Activated naive CD4-positive, alpha-beta T cell treated with anti-CD3 and anti-CD28 coated beads, Interleukin-2, amount 50 U/mL, for 72 hours (primary cell): Measurements from ENCODE around the gene CD81. TPM values are rescaled to one million over a fixed set of nuclear protein-coding genes. Genes with fewer than 3 reads are reported as not detected.
"Not testable (repeated sequence)": the region's sequence is repeated elsewhere in the genome, so short reads cannot be mapped to it uniquely, and the experiment has no call there.

Experiments
- ATAC-seq, 2 donors: fragments of 150-1000 bp; cut with Tn5 transposase; 2 replicates each; pipeline ENCODE4 v1.10.0; 2021; ENCODE audit warnings: mild to moderate bottlenecking in 2 of 2, moderate library complexity in 2 of 2
- DNase-seq, 2 donors: peaks; one replicate each; pipeline ENCODE4 v3.0.0; 2021 to 2022; ENCODE audit warnings: low spot score in 2 of 2
- H3K27ac Mint-ChIP-seq, 2 donors: one replicate each; pipeline ENCODE4 v1.8.0; 2022; ENCODE audit warnings: mild to moderate bottlenecking in 2 of 2, mixed read lengths in 2 of 2
- H3K36me3 Mint-ChIP-seq, 2 donors: one replicate each; pipeline ENCODE4 v1.8.0; 2022; ENCODE audit warnings: mixed read lengths in 2 of 2
- H3K9me3 Mint-ChIP-seq, 2 donors: one replicate each; pipeline ENCODE4 v1.8.0; 2022; ENCODE audit warnings: mixed read lengths in 2 of 2
- total RNA-seq, 2 donors: library from RNA; stranded (reverse); gene quantifications; one replicate each; pipeline ENCODE4 v1.2.3, GENCODE V29; 2022

CD81 gene
- 100 to 1,000 TPM; 107 to 142 TPM for total RNA-seq

GRCh38 chr11:2376751-2377451 is at the start of gene CD81:
CD81 (plus strand) TSS chr11:2377310; CDS start chr11:2377550, 240 bp downstream.
- no peaks in the 10 kb centered on the region for H3K9me3 Mint-ChIP-seq
- peak within 1 kb of the TSS; percentile 87 to 92 for H3K27ac Mint-ChIP-seq
- peaks cover 0 to 4% of the 10 kb centered on the region in 2 donors for H3K36me3 Mint-ChIP-seq
- ATAC-seq (peak; percentile 74 to 78), DNase-seq (peak in 1 of 2 donors; percentile 71)

GRCh38 chr11:2328021-2328420 is 49.1 kb upstream of the CD81 start:
- Mint-ChIP-seq H3K9me3 (peaks cover 5 to 7% of the 10 kb centered on the region in 2 donors), H3K27ac (peak overlapping the region in 1 of 2 donors; percentile 48), H3K36me3 (peaks cover 0 to 15% of the 10 kb centered on the region in 2 donors)
- DNase-seq (no peak), ATAC-seq (no peak)

- Mint-ChIP-seq H3K9me3 (peaks cover 0 to 7% of the 10 kb centered on the region in 2 donors), H3K27ac (no peak overlapping the region), H3K36me3 (peaks cover 0 to 15% of the 10 kb centered on the region in 2 donors)
- ATAC-seq (no peak), DNase-seq (no peak)
Measured at GRCh38 chr11:2328656-2329354, 48.3 kb upstream of the CD81 start.

GRCh38 chr11:2329551-2329950 is 47.6 kb upstream of the CD81 start:
- peaks cover 0 to 15% of the 10 kb centered on the region in 2 donors for H3K36me3 Mint-ChIP-seq
- peaks cover 0 to 7% of the 10 kb centered on the region in 2 donors for H3K9me3 Mint-ChIP-seq
- no peak overlapping the region for H3K27ac Mint-ChIP-seq
- no peak for ATAC-seq
- no peak for DNase-seq

- ATAC-seq, result no peak
- H3K36me3 Mint-ChIP-seq, result peaks cover 0 to 15% of the 10 kb centered on the region in 2 donors
Measured at GRCh38 chr11:2330696-2331095, 46.4 kb upstream of the CD81 start.

GRCh38 chr11:2331404-2331803 is 45.7 kb upstream of the CD81 start:
- no peak for DNase-seq
- H3K9me3 Mint-ChIP-seq, result peaks cover 0 to 7% of the 10 kb centered on the region in 2 donors
- H3K27ac Mint-ChIP-seq, result no peak overlapping the region
- peaks cover 0 to 15% of the 10 kb centered on the region in 2 donors for H3K36me3 Mint-ChIP-seq
- ATAC-seq, result no peak

More at GRCh38 chr11:2330696-2331095, 46.4 kb upstream of the CD81 start:
- H3K27ac Mint-ChIP-seq, result no peak overlapping the region
- peaks cover 0 to 7% of the 10 kb centered on the region in 2 donors for H3K9me3 Mint-ChIP-seq
- no peak for DNase-seq

- H3K9me3 Mint-ChIP-seq, DNase-seq, H3K27ac Mint-ChIP-seq, ATAC-seq: not testable (repeated sequence)
- H3K36me3 Mint-ChIP-seq, result peaks cover 0 to 15% of the 10 kb centered on the region in 2 donors
Measured at GRCh38 chr11:2332569-2332968, 44.5 kb upstream of the CD81 start.

GRCh38 chr11:2333486-2334205 is 43.5 kb upstream of the CD81 start:
- not testable (repeated sequence) for H3K9me3 Mint-ChIP-seq, DNase-seq, H3K27ac Mint-ChIP-seq, ATAC-seq
- H3K36me3 Mint-ChIP-seq, result peaks cover 0 to 15% of the 10 kb centered on the region in 2 donors

GRCh38 chr11:2335286-2335685 is 41.8 kb upstream of the CD81 start:
- not testable (repeated sequence) for ATAC-seq, H3K27ac Mint-ChIP-seq, DNase-seq, H3K9me3 Mint-ChIP-seq
- peaks cover 0 to 15% of the 10 kb centered on the region in 2 donors for H3K36me3 Mint-ChIP-seq

- H3K36me3 Mint-ChIP-seq, H3K27ac Mint-ChIP-seq, H3K9me3 Mint-ChIP-seq, ATAC-seq, DNase-seq: not testable (repeated sequence)
Measured at GRCh38 chr11:2338760-2339159, 38.4 kb upstream of the CD81 start.

- Mint-ChIP-seq H3K9me3 (no peaks in the 10 kb centered on the region), H3K36me3 (no peaks in the 10 kb centered on the region), H3K27ac (no peak overlapping the region)
- DNase-seq (no peak), ATAC-seq (no peak)
Measured at GRCh38 chr11:2342557-2342956, 34.6 kb upstream of the CD81 start.

GRCh38 chr11:2342981-2343380 is 34.1 kb upstream of the CD81 start:
- peaks cover 0 to under 1% of the 10 kb centered on the region in 2 donors for H3K9me3 Mint-ChIP-seq
- H3K36me3 Mint-ChIP-seq, result no peaks in the 10 kb centered on the region
- H3K27ac Mint-ChIP-seq, result no peak overlapping the region
- no peak for ATAC-seq
- DNase-seq, result no peak

- Mint-ChIP-seq H3K27ac (no peak overlapping the region), H3K9me3 (peaks cover 0 to 5% of the 10 kb centered on the region in 2 donors), H3K36me3 (peaks cover 0 to 2% of the 10 kb centered on the region in 2 donors)
- DNase-seq (no peak), ATAC-seq (no peak)
Measured at GRCh38 chr11:2343502-2343901, 33.6 kb upstream of the CD81 start.

- DNase-seq, result no peak
- ATAC-seq, result no peak
- H3K27ac Mint-ChIP-seq, result no peak overlapping the region
- H3K36me3 Mint-ChIP-seq, result peaks cover 0 to 8% of the 10 kb centered on the region in 2 donors
- peaks cover 0 to 11% of the 10 kb centered on the region in 2 donors for H3K9me3 Mint-ChIP-seq
Measured at GRCh38 chr11:2345050-2345449, 32.1 kb upstream of the CD81 start.

- Mint-ChIP-seq H3K9me3 (peaks cover 0 to 15% of the 10 kb centered on the region in 2 donors), H3K27ac (no peak overlapping the region), H3K36me3 (peaks cover 0 to 8% of the 10 kb centered on the region in 2 donors)
- ATAC-seq (no peak), DNase-seq (no peak)
Measured at GRCh38 chr11:2346014-2346413, 31.1 kb upstream of the CD81 start.

- H3K27ac Mint-ChIP-seq, result no peak overlapping the region
- H3K36me3 Mint-ChIP-seq, result peaks cover 0 to 8% of the 10 kb centered on the region in 2 donors
- no peak for ATAC-seq
- H3K9me3 Mint-ChIP-seq, result peaks cover 0 to 15% of the 10 kb centered on the region in 2 donors
- no peak for DNase-seq
Measured at GRCh38 chr11:2346586-2347307, 30.4 kb upstream of the CD81 start.
